GM19193 (cell line): ENCODE data around the gene PLCB1.

Experiments
- POLR2A ChIP-seq: IDR thresholded peaks from 4 replicates; pipeline ENCODE4 v1.6.1; 2011; ENCODE audit not compliant: insufficient read depth, insufficient read length; ENCODE audit errors: extremely low read depth

The PLCB1 gene

DNA sequence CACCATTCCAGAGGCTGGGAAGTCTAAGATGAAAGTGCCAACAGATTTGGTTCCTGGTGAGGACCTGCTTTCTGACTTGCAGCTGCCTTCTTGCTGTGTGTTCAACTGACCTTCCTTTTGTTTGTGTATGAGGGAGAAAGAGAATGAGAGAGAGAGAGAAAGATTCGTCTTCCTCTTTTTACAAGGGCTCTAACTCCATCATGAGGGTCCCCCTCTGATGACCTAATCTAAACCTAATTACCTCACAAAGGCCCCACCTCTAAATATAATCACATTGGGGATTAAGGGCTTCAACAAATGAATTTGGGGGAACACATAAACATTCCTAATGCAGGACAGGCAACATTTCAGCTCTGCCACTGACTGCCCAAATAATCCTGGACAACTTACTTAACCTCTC, 130.7 kb downstream of the PLCB1 start:
- TF ChIP-seq POLR2A: no peak

- no peak for TF ChIP-seq POLR2A
Observed at GRCh38 chr20:8265588-8265987, 133.5 kb downstream of the PLCB1 start.

DNA sequence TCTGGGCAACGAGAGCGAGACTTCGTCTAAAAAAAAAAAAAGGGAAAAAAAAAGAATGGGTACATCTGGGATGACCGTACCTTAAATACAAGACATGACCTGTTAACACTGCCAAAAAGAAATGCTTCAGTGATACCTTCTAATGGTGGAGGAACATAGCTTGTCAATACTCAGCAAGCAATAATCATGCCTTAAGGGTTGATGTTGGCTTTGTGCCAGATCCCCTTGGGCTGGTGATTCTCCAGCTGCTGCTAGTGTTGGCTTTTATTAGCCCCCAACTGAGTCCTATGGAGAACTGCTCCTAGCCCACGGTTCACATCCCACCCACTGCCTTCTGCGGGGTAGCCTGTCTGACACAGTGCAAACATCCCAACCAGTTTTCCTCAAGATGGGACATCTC, 134.9 kb downstream of the PLCB1 start:
- TF ChIP-seq POLR2A: no peak

GRCh38 chr20:8271727-8272126, 139.7 kb downstream of the PLCB1 start:
- no peak for TF ChIP-seq POLR2A

DNA sequence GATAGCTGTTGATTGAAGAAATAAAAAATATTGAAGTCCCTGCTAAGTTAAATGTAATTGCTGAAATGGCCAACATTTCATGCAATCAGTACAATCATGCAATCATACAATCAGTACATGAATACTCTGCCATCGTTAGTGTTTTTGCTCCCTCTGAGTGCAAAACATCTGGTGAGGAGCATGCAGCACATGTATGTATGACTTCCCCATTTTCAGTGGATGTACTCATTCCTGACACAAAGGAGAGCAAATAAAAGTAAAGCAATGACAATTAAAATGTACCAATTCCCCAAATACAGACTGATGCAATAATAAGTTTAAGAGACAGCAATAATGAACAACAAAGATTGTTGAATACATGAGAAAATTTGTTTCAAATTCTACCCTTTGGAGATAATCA, 140.7 kb downstream of the PLCB1 start:
- TF ChIP-seq POLR2A: no peak

GRCh38 chr20:8284902-8285301, 152.8 kb downstream of the PLCB1 start:
- no peak for TF ChIP-seq POLR2A

- no peak for TF ChIP-seq POLR2A
Observed at GRCh38 chr20:8287340-8287739, 155.3 kb downstream of the PLCB1 start.

DNA sequence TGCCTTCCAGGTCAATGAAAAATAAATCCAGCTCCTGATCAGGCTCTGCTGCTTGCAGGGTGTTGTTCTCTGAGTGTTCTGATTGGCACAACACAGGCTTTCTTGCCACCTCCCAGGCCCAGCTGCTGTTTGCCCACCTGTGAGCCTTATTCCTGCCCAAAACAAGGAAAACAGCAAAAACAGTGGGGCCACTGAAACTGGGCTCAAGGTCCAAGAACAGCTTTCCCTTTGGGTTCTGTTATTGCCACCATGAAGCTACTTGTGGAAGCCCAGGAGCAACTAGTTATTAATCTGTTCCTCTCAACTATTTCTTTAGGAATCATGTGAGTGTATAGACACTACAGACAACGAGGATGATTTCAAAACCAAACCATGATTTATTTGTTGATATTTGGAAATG, 159.1 kb downstream of the PLCB1 start:
- TF ChIP-seq POLR2A: no peak

DNA sequence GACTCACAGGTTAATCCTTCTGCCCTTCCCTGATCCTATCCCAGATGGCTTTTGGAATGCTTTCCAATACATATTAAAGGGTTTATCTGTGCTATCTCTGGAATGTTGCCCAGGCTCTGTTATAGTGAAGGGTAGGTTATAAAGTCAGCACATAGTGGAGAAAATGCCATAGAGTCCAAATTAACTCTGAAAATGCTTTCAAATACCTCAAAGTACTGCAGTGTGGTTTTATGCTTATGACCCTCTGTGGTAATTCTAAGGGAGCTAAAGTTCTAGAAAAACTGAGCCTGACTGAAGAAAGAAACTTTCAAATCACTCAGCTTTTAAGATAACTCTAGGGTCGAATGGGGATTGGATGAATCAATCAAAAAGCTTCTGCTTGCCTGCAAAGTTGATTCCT, 159.8 kb downstream of the PLCB1 start:
- no peak for TF ChIP-seq POLR2A

DNA sequence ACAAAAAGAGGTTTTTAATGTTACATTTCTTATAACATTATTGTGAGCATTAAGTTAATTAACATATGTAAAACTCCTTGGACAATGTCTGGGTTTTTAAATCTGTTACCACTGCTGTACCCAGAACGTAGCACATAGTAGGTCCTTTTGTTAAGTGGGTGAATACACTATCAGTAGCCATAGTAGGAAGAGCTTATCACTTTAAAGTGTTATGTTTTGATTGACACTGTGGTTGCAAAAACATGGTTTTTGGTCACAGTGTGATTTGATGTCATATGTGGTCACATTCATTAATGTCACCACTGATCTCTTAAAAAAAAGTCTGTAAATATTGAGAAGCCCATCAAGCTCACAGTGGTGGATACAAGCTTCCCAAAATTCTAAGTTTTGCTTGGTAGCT, 160.7 kb downstream of the PLCB1 start:
- no peak for TF ChIP-seq POLR2A

DNA sequence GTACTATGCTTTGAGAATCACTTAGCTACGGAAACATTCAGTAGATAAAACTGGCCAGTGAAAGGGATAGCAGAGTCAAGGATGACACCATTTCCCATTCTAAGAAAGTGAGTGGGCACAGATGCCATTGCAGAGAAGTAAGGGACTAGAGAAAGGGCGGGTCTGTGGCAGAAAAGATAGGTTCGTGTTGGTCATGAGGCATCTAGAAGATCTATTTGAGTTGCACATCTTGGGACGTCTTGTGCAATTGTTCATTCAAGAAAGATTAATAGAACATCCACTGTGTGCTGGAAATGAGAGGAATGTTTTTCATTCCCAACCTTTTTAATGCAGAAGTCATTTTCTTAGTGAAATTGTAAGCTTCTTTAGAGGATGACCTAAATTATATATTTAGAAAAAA, 161.7 kb downstream of the PLCB1 start:
- TF ChIP-seq POLR2A: no peak

DNA sequence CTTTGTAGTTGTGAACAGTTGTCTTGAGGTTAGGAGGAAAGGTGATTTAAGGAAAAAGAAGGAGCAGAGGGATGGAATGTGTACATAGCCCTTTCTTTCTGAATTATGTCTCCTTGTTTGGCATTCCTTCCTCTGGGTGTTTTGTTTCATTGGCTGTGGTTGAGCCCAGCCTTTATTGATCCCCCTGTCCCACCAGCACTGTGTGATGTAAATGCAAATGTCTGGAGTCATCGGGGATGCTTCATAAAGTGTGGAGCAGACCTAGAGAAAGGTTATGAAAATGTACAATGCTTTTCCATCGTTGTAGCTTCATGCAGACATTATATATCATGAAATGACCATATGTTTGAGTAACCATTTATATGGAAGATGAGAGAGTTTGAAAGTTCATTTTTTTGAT, 164.5 kb downstream of the PLCB1 start:
- TF ChIP-seq POLR2A: no peak

DNA sequence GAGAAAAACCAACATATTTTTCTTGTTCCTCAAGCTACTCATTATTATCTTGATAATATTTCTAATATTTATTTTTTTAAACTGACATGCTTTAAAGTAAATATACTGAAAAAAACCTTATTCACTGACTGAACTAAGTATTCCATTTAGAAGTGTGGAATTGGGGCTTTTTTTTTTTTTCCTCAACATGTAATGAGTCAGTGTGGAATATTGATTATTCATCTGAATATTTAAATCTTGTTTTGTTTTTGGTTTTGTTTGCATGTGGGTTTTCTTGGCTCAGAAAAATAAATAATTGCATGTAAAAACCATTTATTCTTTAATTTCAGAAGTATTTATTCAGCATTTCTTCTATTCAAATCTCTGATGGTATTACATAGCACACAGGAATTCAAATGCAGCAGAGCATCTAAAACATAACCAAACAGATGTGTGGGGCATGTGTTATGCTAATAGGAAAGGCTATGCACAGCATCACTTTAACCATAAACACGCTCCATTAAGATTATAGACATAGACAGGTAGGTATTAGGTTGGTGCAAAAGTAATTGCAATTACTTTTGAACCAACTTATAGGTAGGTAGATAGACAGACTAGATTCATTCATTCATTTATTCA, 166.5 kb downstream of the PLCB1 start:
- TF ChIP-seq POLR2A: no peak

- no peak for TF ChIP-seq POLR2A
Observed at GRCh38 chr20:8299921-8300320, 167.9 kb downstream of the PLCB1 start.

DNA sequence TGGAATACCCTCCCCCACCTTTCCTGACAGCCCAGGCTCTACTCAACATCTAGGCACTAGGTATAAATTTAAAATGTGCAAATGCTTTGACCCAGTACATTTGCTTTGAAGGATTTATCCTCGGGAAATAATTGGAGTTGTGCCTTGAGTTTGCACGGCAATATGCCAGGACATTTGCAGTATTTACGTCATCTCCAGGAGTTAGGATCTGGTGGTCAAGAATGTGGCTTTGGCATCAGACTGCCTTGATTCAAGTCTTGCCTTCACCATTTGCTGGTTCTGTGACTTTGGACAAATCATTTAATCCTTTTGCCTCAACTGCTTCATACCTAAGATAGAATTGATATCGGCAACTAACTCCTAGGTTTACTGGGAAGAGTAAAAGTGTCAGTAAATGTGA, 169.6 kb downstream of the PLCB1 start:
- no peak for TF ChIP-seq POLR2A

- TF ChIP-seq POLR2A: no peak
Observed at GRCh38 chr20:8303651-8304050, 171.6 kb downstream of the PLCB1 start.
